OCI-LY7 (cell line): ENCODE data around the gene BRMS1. TPM values are rescaled to one million over a fixed set of nuclear protein-coding genes. Genes with fewer than 3 reads are reported as not detected.

ENCODE experiments used
- BruUV-seq: library from RNA; stranded (reverse); fragments of 400-500 nt; replicated peaks from 2 replicates; lab custom pipeline; 2021; lab: Mats Ljungman, UMichigan
- CTCF ChIA-PET: fragments of 300-600 bp; sonication (Branson Sonifier 250); formaldehyde crosslinking; loops from one replicate; lab custom pipeline; 2022; ENCODE audit warnings: antibody characterized with exemption; ENCODE audit not compliant: unreplicated experiment; lab: Charles Lee
- POLR2A ChIA-PET: fragments of 300-600 bp; sonication (Branson Sonifier 250); formaldehyde crosslinking; loops from one replicate; lab custom pipeline; 2022; ENCODE audit warnings: antibody characterized with exemption; lab: Charles Lee
- DNase-seq: peaks from one replicate; pipeline ENCODE4 v3.0.0-alpha.2; 2015; ENCODE audit warnings: low spot score
- H2AFZ ChIP-seq: fragments of 200-600 bp; sonication (generic), shearing (Covaris generic); 2 replicates; pipeline ENCODE4 v1.6.1; 2014; ENCODE audit warnings: mild to moderate bottlenecking, antibody characterized with exemption, low read length, moderate library complexity
- H3K27ac ChIP-seq: fragments of 200-600 bp; sonication (generic); 2 replicates; pipeline ENCODE4 v1.5.1; 2014; ENCODE audit warnings: mixed run types, low read depth, mild to moderate bottlenecking, moderate library complexity, low read length, inconsistent platforms; ENCODE audit not compliant: poor library complexity, severe bottlenecking
- H3K36me3 ChIP-seq: fragments of 200-600 bp; sonication (generic); 2 replicates; pipeline ENCODE4 v1.6.1; 2014; ENCODE audit warnings: mild to moderate bottlenecking, antibody characterized with exemption, low read length, moderate library complexity, mixed read lengths; ENCODE audit not compliant: insufficient read depth
- H3K4me1 ChIP-seq: fragments of 200-600 bp; sonication (generic); 2 replicates; pipeline ENCODE4 v1.5.1; 2014; ENCODE audit warnings: mild to moderate bottlenecking, low read length; ENCODE audit not compliant: insufficient read depth, poor library complexity, severe bottlenecking
- H3K4me2 ChIP-seq: fragments of 200-600 bp; sonication (generic); 2 replicates; pipeline ENCODE4 v1.6.1; 2014; ENCODE audit warnings: mild to moderate bottlenecking, low read length
- H3K4me3 ChIP-seq: fragments of 200-600 bp; sonication (generic); 2 replicates; pipeline ENCODE4 v1.5.1; 2014; ENCODE audit warnings: mild to moderate bottlenecking, low read depth, low read length; ENCODE audit not compliant: poor library complexity, severe bottlenecking
- H3K79me2 ChIP-seq: fragments of 200-600 bp; sonication (generic); 2 replicates; pipeline ENCODE4 v1.6.1; 2016; ENCODE audit warnings: low read depth, mild to moderate bottlenecking, low read length, moderate library complexity, mixed read lengths; ENCODE audit not compliant: insufficient read depth
- H3K9me2 ChIP-seq: fragments of 200-600 bp; sonication (generic); 2 replicates; pipeline ENCODE4 v1.6.1; 2016; ENCODE audit warnings: mild to moderate bottlenecking, low read length, mixed read lengths; ENCODE audit not compliant: insufficient read depth
- H3K9me3 ChIP-seq: fragments of 200-600 bp; sonication (generic); 2 replicates; pipeline ENCODE4 v1.6.1; 2014; ENCODE audit warnings: mild to moderate bottlenecking, mixed run types, low read length, mixed read lengths
- H4K20me1 ChIP-seq: fragments of 200-600 bp; sonication (generic); 2 replicates; pipeline ENCODE4 v1.6.1; 2014; ENCODE audit warnings: mild to moderate bottlenecking, antibody characterized with exemption, low read length, moderate library complexity, mixed read lengths; ENCODE audit not compliant: insufficient read depth
- CTCF ChIP-seq: fragments of 200-600 bp; sonication (generic); conservative IDR thresholded peaks from 2 replicates; pipeline ENCODE4 v1.5.1; 2014; ENCODE audit warnings: mild to moderate bottlenecking, antibody characterized with exemption, low read length, moderate library complexity, mixed read lengths
- EZH2phosphoT487 ChIP-seq: fragments of 200-600 bp; sonication (generic); IDR thresholded peaks from 2 replicates; pipeline ENCODE4 v1.6.1; 2018; ENCODE audit warnings: low read depth, borderline replicate concordance, mild to moderate bottlenecking, mixed run types, antibody characterized with exemption, low read length, moderate library complexity, mixed read lengths
- intact Hi-C: fragments of 100-400 bp; cut with micrococcal nuclease; formaldehyde crosslinking; loops from one replicate; pipeline ENCODE4 v1.10.0; 2022; ENCODE audit not compliant: unreplicated experiment
- total RNA-seq, 2 experiments: library from RNA; depleted of rRNA in 1 of 2; stranded (reverse); fragments of >200 nt in 1 of 2; shearing (Covaris generic) in 1 of 2; gene quantifications; 2 replicates each; pipeline ENCODE4 v1.2.3, GENCODE V29; 2014 to 2022

The BRMS1 gene
- total RNA-seq, 2 experiments from 2014 or later: 43.1 to 43.8 TPM

- Histone ChIP-seq H3K9me3 (no peaks in the 10 kb centered on the region), H2AFZ (no peak overlapping the region), H3K36me3 (peaks cover 51% of the 10 kb centered on the region), H3K4me1 (peaks cover 23% of the 10 kb centered on the region), H3K4me3 (no peak overlapping the region), H3K4me2 (no peak overlapping the region), H4K20me1 (peaks cover 1% of the 10 kb centered on the region; the same call in 1 of the 2 replicates), H3K27ac (no peak overlapping the region), H3K79me2 (peaks cover 10% of the 10 kb centered on the region), H3K9me2 (no peaks in the 10 kb centered on the region)
- TF ChIP-seq CTCF (no peak), EZH2phosphoT487 (no peak)
- POLR2A ChIA-PET: no interaction called here
- CTCF ChIA-PET: interaction anchor here (0.5 kb wide), 1 partner anchor 82 kb away, joined by 3 read pairs; the partner anchor contains the start of gene NPAS4
- intact Hi-C loops: no loop called here
- no TSS peak for BruUV-seq
- no peak for DNase-seq
Measured at GRCh38 chr11:66339162-66339675, 5.7 kb downstream of the BRMS1 start.

- H3K27ac ChIP-seq: no peak overlapping the region
- CTCF ChIA-PET: interaction anchor here (0.5 kb wide), 1 partner anchor 83 kb away, joined by 3 read pairs; the partner anchor contains the start of gene NPAS4
- no TSS peak for BruUV-seq
- no peaks in the 10 kb centered on the region for H3K9me3 ChIP-seq
- TF ChIP-seq CTCF: no peak
- no peak for TF ChIP-seq EZH2phosphoT487
- no peak for DNase-seq
- H4K20me1 ChIP-seq: no peaks in the 10 kb centered on the region
- peaks cover 51% of the 10 kb centered on the region for H3K36me3 ChIP-seq
- POLR2A ChIA-PET: no interaction called here
- H3K4me1 ChIP-seq: peaks cover 16% of the 10 kb centered on the region
- H3K79me2 ChIP-seq: peaks cover 3% of the 10 kb centered on the region; the same call in 1 of the 2 replicates
- no peaks in the 10 kb centered on the region for H3K9me2 ChIP-seq
- H3K4me2 ChIP-seq: no peak overlapping the region
- intact Hi-C loops: no loop called here
- H2AFZ ChIP-seq: no peak overlapping the region
- no peak overlapping the region for H3K4me3 ChIP-seq
Measured at GRCh38 chr11:66338276-66339161, 6.4 kb downstream of the BRMS1 start.
